ENCODE results near the gene U2SURP. TPM values are rescaled to one million over a fixed set of nuclear protein-coding genes. Genes with fewer than 3 reads are reported as not detected.

U2SURP gene
- total RNA-seq, 1 donor from 2014 or later = 40.8 TPM

DNA sequence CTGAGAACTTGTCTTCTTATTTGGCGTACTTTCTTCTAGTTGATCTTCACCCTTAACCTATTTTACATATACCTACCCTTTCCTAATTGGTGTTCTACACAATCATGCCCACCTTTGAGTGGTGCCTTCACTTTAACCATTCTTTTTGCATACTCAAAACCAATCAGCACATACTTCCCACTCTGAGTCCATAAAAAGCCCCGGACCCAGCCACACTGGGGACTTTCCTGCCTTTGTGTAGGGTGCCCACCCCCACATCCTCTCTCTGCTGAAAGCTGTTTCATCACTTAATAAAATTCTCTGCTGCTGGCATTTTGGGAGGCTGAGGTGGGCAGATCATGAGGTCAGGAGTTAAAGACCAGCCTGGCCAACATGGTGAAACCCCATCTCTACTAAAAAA, 102.3 kb downstream of the U2SURP start:
- FAIRE-seq = no peak
- no peak for DNase-seq (ENCODE audit: low read depth)
- TF ChIP-seq, protein P1, sequence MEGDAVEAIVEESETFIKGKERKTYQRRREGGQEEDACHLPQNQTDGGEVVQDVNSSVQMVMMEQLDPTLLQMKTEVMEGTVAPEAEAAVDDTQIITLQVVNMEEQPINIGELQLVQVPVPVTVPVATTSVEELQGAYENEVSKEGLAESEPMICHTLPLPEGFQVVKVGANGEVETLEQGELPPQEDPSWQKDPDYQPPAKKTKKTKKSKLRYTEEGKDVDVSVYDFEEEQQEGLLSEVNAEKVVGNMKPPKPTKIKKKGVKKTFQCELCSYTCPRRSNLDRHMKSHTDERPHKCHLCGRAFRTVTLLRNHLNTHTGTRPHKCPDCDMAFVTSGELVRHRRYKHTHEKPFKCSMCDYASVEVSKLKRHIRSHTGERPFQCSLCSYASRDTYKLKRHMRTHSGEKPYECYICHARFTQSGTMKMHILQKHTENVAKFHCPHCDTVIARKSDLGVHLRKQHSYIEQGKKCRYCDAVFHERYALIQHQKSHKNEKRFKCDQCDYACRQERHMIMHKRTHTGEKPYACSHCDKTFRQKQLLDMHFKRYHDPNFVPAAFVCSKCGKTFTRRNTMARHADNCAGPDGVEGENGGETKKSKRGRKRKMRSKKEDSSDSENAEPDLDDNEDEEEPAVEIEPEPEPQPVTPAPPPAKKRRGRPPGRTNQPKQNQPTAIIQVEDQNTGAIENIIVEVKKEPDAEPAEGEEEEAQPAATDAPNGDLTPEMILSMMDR (IDR thresholded peaks at IDR 0.05; ENCODE audit: insufficient read depth, low read length, severe bottlenecking) = no peak
- Histone ChIP-seq H3K27me3 (ENCODE audit: control insufficient read depth, insufficient read depth, low read length) (peaks cover 3% of the 10 kb centered on the region), H3K36me3 (ENCODE audit: control insufficient read depth, insufficient read depth, low read length) (no peaks in the 10 kb centered on the region), H3K4me3 (ENCODE audit: low read depth, low read length) (no peak overlapping the region)

DNA sequence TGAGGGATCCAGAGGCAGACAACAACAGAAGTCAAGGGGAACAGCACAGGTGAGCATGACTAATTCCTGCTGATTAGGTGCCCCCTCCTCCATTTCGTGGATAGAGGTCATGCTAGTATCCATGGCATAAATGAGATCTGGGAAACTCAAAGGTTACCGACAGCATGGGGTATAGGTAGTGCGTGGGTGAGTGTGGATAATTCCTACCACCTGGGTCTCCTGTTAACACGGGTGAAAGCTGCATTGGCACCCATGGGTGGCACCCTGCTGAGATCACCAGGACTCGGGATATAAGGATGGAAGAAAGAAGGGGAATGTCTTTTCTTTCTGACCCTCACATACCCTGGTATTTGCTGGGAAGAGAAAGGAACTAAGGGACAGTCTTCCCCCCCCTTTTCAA, 103.8 kb downstream of the U2SURP start:
- no peaks in the 10 kb centered on the region for H3K27me3 ChIP-seq (ENCODE audit: control insufficient read depth, insufficient read depth, low read length)
- TF ChIP-seq, protein P1 (IDR thresholded peaks at IDR 0.05; ENCODE audit: insufficient read depth, low read length, severe bottlenecking) = no peak
- DNase-seq (ENCODE audit: low read depth) (no peak), FAIRE-seq (no peak)
- no peak overlapping the region for H3K4me3 ChIP-seq (ENCODE audit: low read depth, low read length)
- H3K36me3 ChIP-seq (ENCODE audit: control insufficient read depth, insufficient read depth, low read length) = no peaks in the 10 kb centered on the region

- Histone ChIP-seq H3K4me3 (ENCODE audit: low read depth, low read length) (no peak overlapping the region), H3K27me3 (ENCODE audit: control insufficient read depth, insufficient read depth, low read length) (no peaks in the 10 kb centered on the region), H3K36me3 (ENCODE audit: control insufficient read depth, insufficient read depth, low read length) (no peaks in the 10 kb centered on the region)
- no peak for DNase-seq (ENCODE audit: low read depth)
- no peak for FAIRE-seq
- TF ChIP-seq, protein P1 (IDR thresholded peaks at IDR 0.05; ENCODE audit: insufficient read depth, low read length, severe bottlenecking) = no peak
Observed at GRCh38 chr3:143109861-143110260, 108.5 kb downstream of the U2SURP start.

Other genes starting within 250 kb of the U2SURP start
- 0.38 and 1.1 TPM in 2 replicates for gene PCOLCE2, start 112.5 kb upstream of the U2SURP start, total RNA-seq
- not detected in 2 replicates for gene PAQR9, start 37.9 kb upstream of the U2SURP start, total RNA-seq
- 2.1 and 2.9 TPM in 2 replicates for gene CHST2, start 118.2 kb downstream of the U2SURP start, total RNA-seq